ELR (cell line): Measurements from ENCODE around the gene PTH1R.

Experiments used
- DNase-seq: peaks from one replicate; pipeline ENCODE4 v3.0.0-alpha.2; 2015; ENCODE audit warnings: low read depth

Gene PTH1R

GRCh38 chr3:46946856-46947545, 69.5 kb downstream of the PTH1R start:
- peak; percentile 78 for DNase-seq

- no peak for DNase-seq
Measured at GRCh38 chr3:46947546-46947901, 70.0 kb downstream of the PTH1R start.

- DNase-seq = peak; percentile 44
Measured at GRCh38 chr3:46947981-46948791, 70.7 kb downstream of the PTH1R start.

GRCh38 chr3:46948830-46949671, 71.5 kb downstream of the PTH1R start:
- DNase-seq = no peak

GRCh38 chr3:46950177-46950576, 72.7 kb downstream of the PTH1R start:
- DNase-seq = no peak

GRCh38 chr3:46950650-46951241, 73.2 kb downstream of the PTH1R start:
- DNase-seq = no peak

GRCh38 chr3:46952813-46953212, 75.3 kb downstream of the PTH1R start:
- DNase-seq = no peak
